Measurements from ENCODE around the gene YY1.
A peak's percentile ranks its signal among the peaks of the same experiment; 100 is the strongest.
"Not testable (repeated sequence)": the region's sequence is repeated elsewhere in the genome, so short reads cannot be mapped to it uniquely, and the experiment has no call there.

YY1 gene

GRCh38 chr14:100246809-100247428 lies 8.0 kb downstream of the YY1 start:
- peak; percentile 59 for DNase-seq

DNA sequence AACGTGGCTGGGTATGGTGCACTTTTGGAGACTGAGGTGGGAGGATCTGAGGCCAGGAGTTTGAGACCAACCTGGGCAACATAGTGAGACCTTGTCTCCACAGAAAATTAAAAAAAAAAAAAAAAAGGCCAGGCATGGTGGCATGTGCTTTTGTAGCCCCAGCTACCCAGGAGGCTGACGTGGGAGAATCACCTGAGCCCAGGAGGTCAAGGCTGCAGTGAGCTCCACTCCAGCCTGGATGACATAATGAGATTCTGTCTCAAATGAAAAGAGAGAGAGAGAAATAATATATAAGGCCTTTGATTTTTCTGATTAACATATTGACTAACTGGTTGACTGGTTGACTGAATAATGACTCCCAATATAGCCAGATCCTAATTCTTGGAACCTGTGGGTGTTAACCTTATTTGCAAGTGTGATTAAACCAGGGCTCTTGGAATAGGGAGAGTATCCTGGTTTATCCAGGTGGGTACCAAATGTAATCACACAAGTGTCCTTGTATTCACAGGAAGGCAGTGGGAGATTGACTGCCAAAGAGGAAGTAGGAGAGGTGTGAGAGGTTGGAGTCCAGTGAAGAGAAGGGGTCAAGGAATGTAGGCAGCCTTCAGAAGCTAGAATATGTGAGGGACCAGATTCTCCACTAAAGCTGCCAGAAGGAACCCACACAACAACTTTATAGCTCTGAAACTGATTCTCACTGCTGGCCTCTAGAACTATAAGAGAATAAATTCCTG lies 12.0 kb downstream of the YY1 start:
- DNase-seq = no peak

GRCh38 chr14:100252684-100253083 lies 13.7 kb downstream of the YY1 start:
- DNase-seq = no peak

- no peak for DNase-seq
Measured at GRCh38 chr14:100256339-100256895, 17.5 kb downstream of the YY1 start.

- DNase-seq = no peak
Measured at GRCh38 chr14:100261621-100262020, 22.7 kb downstream of the YY1 start.

DNA sequence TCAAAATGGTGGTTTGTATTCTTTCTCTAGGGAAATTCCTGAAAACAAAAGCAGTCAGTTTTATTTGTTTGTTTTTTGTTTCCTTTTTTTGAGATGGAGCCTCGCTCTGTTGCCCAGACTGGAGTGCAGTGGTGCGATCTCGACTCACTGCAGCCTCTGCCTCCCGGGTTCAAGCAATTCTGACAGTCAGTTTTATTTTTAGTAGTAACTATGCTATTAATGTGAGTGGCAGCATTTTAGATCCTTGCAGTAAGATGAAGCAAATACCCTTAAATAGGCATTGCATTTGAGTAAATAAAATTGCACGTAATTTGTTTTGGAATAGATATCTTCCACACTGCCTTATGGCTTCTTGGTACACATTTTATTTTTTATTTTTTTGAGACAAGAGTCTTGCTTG lies 23.6 kb downstream of the YY1 start:
- DNase-seq = no peak

DNA sequence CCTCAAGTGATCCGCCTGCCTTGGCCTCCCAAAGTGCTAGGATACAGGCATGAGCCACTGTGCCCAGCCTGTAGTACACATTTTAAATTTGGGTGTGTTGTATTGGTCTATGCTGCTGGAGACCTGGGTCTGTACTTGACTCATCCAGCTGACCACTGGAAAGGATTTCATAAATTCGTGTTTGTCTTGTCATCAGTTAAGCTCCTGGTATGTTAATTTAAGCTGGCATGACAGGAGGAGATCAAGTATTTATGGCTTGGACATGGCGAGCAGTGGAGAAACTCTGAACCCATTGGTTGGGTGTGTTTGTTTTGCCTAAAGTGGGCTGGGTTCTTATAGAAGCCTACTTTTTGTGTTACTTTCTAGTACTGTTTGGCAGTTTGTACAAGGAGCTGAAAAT lies 24.2 kb downstream of the YY1 start:
- DNase-seq = no peak

- DNase-seq = no peak
Measured at GRCh38 chr14:100267990-100268389, 29.0 kb downstream of the YY1 start.

DNA sequence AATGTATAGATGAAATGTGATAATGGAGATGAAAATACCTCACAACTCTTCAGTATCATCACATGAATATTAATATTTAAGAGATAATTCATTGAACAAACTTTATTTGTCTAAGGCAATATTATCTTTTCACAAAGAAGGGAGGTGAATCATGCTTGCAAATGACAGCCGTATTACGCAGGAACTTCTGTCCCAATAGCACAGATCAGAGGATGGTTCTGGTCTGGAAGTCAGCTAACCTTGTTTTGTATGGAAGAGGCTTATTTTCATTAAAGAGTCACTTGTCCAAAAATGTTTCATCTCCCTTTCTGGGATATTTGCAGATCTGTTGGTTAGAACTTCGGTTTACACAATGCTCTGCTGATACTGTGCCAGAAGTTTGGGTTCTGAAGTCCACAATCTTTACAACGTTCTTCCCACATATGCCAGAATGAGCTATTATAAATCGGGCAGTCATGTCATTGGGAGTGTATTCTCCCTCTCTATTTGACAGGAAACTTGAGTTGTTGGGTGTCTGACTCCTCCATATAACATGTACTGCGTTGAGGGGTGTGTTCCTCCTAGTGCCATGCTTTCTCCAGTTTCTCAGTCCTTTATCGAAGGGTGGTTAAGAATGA lies 29.8 kb downstream of the YY1 start:
- no peak for DNase-seq

- no peak for DNase-seq
Measured at GRCh38 chr14:100271247-100271939, 32.4 kb downstream of the YY1 start.

- no peak for DNase-seq
Measured at GRCh38 chr14:100274250-100274649, 35.3 kb downstream of the YY1 start.

- DNase-seq = no peak
Measured at GRCh38 chr14:100275214-100275613, 36.3 kb downstream of the YY1 start.

DNA sequence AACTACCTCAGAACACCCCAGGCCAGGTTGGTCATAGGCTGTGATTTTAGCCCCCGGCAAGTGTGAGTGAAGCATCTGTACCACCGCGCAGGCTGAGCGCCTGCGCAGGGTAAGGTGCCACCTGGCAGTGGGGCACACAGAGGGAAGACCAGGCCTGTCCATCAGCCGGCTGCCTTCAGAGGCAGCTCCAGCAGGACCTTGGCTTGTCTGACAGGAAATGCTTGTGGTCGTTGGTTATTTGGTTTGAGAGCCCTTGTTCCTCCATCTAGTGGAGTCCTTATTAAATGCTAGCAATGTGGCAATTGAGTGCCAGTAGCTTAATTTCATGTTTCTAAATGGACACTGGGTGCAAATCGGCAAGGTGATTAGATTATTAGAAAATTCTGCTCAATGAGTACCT lies 39.8 kb downstream of the YY1 start:
- no peak for DNase-seq

DNA sequence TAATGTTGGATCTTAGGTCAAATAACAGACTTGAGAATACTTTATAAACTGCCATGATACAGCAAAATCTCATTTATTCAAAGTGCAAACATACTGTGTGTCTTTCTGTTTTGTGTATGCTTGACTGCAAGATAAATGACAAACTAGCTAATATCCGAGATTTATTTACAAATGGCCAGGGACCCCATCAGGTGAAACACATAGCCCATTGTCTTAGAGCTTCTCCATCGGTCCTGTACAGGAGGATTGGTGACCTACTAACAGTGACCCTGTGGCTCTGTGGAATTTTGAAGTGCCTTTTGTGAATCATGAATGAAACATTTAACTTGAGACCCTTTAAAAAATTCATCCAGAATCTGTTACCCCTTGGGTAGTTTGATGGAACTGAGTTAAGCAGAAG lies 40.2 kb downstream of the YY1 start:
- DNase-seq = no peak

- DNase-seq = no peak
Measured at GRCh38 chr14:100279563-100279962, 40.6 kb downstream of the YY1 start.

DNA sequence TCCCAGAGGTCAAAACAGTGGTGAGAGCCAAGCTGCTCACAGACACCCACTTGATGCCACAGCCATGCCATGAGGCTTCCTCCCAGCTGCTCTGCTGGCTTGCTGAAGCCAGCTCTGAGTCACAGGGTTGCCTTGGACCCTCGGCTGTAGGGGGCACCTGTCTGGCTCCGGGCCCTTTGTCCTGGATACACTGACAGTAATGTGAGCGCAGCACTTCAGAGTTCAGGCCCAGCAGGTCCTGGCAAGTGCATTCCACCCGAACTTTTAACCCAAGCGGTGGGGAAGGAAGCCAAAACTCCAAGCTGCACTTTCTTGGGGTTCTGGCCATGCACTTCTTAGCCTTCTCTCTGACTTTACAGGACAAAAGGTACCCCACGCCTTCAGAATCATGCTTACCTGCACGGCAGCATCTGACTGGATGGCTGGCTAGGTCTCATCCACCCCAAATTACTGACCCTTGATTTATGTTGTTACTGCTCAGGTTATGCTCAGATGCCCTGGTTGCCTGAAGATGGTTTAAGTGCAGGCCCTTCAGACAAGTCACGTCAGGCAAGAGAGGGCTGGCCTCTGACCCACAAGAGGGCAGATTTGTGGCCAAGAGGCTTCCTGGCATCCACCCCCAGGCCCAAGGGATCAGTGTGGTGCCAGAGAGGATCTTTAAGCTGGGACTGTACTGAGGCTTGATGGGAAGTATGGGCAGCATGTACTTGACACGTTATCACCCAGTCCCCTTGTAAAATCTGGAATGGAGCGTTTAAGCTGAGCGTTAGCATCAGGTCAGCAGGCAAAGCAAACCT lies 42.5 kb downstream of the YY1 start:
- DNase-seq = no peak

DNA sequence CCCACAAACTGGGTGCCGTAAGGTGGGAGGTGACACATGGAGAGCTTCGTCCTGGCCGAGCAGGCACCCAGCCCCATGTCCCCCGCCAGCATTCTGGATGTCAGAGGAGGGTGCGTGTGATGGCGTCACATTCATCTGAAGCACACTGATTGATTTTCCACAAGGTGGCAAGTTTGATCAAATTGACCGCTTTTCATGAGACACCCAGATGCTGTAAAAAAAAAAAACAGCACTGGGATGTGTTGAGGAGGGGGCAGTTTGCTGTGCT lies 43.1 kb downstream of the YY1 start:
- DNase-seq = no peak

DNA sequence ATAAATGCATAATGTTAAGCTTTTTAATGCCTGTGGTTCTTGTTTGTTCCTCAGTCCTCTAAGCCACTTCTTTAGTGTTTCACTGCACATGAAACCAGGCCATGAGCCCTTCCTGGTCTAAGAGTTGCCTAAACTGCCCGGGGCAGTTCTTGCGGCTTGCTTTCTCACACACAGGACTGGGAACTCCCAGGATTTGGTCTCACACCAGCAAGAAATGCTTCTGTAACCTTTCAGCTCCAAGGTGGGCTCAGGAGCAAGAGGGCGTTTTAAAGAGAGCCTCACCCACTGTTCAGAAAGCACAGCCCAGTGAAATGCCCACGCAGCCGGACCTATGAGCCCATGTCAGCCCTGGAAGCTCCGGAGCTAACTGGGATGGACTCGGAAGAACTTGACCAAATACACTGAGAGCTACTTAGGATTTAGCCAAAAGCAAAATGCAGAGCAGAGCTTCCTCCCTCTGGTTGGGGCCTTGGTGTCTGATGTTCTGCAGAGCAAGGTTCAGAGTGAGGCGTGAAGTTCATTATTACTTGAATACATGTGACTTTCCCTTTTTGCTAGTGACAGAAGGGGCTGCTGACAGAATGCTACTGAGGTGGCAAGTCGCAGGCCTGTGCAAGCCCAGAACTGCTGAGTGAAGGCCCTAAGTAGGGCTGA lies 43.9 kb downstream of the YY1 start:
- no peak for DNase-seq

DNA sequence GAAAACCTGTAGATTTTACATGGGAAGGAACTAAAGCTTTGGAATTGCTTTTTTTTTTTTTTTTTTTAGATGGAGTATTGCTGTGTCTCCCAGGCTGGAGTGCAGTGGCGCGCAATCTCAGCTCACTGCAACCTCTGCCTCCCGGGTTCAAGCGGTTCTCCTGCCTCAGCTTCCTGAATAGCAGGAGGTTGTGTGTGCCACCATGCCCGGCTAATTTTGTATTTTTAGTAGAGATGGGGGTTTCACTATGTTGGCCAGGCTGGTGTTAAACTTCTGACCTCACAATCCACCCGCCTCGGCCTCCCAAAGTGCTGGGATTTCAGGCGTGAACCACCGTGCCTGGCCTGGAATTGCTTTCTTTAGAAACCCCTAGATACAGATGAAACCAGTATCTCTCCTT lies 44.5 kb downstream of the YY1 start:
- DNase-seq = not testable (repeated sequence)

GRCh38 chr14:100283984-100284881 lies 45.3 kb downstream of the YY1 start:
- DNase-seq = no peak

Data from NCI-H526 treated with DMSO at 0.1 percent for 48 hours (cell line).